Measurements from ENCODE around the gene CABP2.
A peak's percentile ranks its signal among the peaks of the same experiment; 100 is the strongest.
"Not testable (repeated sequence)": the region's sequence is repeated elsewhere in the genome, so short reads cannot be mapped to it uniquely, and the experiment has no call there.

Gene CABP2
- total RNA-seq: 0 reads per million in 4 donors

DNA sequence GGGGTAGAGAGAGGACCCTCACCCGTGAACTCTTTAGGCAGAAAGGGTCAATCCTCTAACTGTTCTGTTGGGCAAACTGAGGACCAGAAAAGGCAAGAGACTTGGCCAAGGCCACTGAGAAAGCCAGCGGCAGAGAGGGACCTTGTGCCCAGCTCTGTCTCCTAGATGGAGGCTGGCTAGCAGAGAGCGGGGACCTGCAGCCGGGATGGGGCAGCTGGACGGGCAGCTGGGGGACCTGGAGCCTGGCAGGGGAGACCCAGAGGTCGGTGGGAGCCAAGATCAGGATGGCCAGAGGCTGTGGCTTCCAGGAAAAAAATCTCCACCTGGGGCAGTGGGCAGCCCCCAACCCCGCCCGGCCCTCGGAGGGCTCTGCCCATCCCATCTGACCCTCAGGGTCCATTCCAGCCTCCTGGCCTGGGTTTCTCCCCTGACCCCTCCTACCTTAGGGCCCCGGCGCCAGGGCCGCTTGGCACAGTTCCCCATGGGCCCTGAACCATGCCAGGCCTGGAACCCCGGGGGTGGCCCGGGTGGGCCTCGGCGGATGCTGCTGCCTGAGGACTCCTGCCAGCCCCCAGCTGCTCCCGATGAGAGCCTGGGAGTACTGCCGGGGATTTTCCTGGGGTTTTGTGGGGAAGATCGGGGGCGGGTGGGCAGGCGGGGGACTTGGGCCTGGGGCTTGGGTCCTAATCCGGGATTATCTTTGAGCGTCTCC is at the start of gene CABP2:
CABP2 (minus strand) TSS at position 603 of the 712 bp plus-strand sequence; CDS start at position 483, 120 bp downstream.
- DNase-seq: no peak

- peak in 1 of 5 donors; percentile 17 for DNase-seq
These were observed 49.6 kb upstream of the CABP2 start for GRCh38 chr11:67572747-67573419.

GRCh38 chr11:67572305-67572704 is 49.1 kb upstream of the CABP2 start:
- DNase-seq: no peak

- no peak for DNase-seq
These were observed 48.2 kb upstream of the CABP2 start for GRCh38 chr11:67571443-67571842.

GRCh38 chr11:67564230-67564629 is 41.0 kb upstream of the CABP2 start:
- no peak for DNase-seq

DNA sequence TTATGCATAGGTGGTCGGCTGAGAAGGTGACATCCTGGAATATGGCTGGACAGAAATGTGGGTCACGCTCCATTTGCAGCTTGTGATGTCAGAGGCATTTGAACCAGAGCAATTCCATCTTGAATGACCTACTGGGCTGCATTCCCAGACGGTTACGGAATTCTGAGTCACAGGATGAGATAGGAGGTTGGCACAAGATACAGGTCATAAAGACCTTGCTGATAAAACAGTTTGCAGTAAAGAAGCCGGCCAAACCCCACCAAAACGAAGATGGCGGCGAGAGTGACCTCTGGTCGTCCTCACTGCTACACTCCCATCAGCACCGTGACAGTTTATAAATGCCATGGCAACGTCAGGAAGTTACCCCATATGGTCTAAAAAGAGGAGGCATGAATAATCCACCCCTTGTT is 40.5 kb upstream of the CABP2 start:
- not testable (repeated sequence) for DNase-seq

DNA sequence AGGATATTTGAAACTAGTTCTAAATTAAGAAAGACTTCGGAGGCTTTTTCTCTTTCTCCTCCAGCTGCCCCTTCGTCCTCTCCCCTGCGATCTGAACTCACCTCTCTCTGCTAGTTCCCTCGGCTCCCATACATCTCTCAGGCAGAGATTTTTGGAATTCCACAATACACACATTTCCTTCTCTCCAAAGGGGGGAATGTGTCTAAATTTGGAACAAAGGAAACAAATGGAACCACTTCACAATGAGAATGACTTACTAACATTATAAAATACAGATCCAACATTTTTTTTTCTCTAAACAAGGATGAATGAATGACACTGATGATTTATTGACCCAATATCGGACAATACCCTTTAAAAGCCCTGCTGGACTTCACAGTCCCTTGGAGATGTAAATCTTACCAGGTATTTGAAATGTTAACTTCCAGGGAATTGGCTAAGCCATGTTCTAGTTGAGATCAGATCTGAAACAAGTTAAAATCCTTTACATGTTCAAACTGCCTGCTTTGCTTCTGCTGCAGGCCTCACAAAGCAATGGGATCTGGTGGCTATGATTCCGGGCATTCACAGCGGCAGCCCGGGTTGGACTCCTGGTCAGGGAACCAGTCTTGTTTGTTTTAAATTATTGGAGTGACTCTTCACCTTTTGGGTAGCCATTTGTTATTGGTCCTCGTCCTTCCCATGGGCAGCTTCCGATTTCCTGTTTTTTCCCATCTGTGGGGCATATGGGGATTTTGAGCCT is 39.9 kb upstream of the CABP2 start:
- no peak for DNase-seq

GRCh38 chr11:67561971-67562619 is 38.8 kb upstream of the CABP2 start:
- DNase-seq: no peak

DNA sequence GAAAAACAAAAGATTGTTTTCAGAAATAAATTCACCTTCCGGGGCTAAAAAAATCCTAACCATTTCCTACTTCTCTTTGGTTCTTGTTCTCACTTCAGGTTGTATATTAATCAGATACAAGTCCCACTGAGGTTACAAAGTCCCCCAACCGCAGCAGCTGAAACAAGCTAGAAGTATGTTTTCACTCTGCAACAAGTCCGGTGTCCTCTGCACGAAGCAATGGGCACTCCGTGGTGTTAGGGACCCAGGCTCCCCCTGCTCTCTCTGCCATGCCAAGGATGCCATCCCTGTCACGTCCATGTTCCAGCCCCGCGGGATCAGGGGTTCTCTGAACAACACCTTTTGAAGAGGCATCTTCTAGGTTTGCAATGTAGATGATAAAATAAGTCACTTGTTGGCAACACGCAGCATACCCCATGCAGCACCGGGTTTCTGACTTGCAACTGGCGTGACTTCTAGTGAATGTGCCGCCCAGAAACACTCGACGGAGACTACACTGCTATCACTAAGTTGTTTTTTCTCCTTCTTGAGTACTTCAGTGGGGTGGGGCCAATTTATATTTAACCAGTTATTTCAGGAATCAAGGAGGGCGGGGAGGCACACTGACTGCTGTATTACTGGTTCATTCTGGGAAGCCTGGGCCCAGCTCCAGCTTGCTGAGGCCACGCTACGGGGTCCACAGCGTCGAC is 35.0 kb upstream of the CABP2 start:
- DNase-seq: no peak

DNA sequence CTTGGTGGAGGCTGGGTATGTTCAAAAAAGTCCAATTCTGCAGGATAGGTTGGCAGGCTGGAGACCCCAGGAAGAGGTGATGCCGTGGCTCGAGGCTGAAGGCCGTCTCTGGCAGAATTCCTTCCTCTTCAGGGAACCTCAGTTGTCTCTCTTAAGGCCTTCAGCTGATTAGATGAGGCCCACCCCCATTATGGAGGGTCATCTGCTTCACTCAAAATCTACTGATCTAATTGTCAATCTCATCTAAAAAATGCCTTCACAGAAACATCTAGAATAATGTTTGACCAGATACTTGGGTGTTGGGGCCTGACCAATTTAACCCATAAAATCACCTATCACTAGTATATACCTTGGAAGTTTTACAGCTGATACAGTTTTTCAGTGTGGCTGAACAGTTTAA is 33.0 kb upstream of the CABP2 start:
- no peak for DNase-seq

- not testable (repeated sequence) for DNase-seq
These were observed 28.5 kb upstream of the CABP2 start for GRCh38 chr11:67551697-67552096.

GRCh38 chr11:67551127-67551526 is 27.9 kb upstream of the CABP2 start:
- no peak for DNase-seq

- no peak for DNase-seq
These were observed 25.4 kb upstream of the CABP2 start for GRCh38 chr11:67548555-67549110.

DNA sequence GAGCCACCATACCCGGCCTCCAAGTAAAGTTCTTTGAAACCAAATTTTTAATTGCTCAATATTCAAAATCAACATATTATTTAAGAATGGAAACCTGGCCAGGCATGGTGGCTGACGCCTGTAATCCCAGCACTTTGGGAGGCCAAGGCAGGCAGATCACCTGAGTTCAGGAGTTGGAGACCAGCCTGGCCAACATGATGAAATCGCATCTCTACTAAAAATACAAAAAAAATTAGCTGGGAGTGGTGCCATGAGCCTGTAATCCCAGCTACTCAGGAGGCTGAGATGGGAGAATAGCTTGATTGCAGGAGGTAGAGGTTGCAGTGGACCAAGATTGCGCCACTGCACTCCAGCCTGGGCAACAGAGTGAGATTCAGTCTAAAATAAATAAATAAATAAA is 24.9 kb upstream of the CABP2 start:
- not testable (repeated sequence) for DNase-seq

- DNase-seq: no peak
These were observed 22.0 kb upstream of the CABP2 start for GRCh38 chr11:67545280-67545679.

DNA sequence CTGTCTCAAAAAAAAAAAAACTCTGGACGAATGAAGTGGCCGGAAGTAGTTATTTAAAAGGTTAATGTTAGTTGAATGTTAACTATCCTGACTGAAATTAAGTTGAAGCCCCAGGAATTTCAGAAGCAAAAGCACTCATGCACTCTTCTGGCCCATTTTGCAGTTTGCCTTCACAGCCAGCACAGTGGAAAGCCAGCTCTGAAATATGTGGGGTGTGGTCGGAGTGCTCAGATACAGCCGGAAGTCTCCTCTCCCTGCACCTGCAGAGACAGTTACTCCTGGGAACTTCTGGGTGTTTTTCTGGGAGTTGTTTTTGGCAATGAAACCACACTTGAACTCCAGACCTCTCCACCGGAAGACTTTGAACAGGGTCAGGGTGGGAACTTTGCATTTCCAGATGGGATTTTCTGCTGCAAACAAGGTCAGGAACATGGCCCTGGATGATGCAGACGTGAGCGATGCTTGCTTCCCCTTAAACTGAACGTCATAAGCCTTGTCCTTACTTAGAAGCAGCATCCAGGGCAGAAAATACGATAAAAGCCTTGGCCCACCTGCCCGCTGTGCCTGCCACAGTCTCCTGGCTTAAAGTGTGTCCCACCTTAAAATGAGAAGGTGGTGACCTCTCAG is 21.5 kb upstream of the CABP2 start:
- no peak for DNase-seq

- no peak for DNase-seq
These were observed 20.3 kb upstream of the CABP2 start for GRCh38 chr11:67543585-67543984.

DNA sequence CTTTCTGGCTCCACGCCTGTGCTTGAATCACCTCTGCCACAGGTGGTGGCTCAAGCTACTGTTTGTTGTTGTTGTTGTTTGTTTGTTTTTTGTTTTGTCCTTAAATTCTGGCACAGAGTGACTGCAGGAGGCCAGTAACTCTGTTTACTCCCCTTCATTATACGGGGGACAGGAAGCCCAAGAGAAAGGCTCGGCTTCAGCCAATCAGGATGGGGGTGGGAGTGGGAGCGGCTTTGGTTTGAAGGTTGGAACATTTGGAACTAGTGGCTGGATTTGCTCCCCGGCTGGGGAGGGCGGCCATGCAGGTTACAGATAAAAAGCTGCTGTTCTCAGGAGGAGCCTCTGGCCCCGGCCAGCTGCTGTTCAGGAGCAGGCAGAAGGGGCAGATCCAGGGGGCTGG is 19.7 kb upstream of the CABP2 start:
- DNase-seq: no peak

DNA sequence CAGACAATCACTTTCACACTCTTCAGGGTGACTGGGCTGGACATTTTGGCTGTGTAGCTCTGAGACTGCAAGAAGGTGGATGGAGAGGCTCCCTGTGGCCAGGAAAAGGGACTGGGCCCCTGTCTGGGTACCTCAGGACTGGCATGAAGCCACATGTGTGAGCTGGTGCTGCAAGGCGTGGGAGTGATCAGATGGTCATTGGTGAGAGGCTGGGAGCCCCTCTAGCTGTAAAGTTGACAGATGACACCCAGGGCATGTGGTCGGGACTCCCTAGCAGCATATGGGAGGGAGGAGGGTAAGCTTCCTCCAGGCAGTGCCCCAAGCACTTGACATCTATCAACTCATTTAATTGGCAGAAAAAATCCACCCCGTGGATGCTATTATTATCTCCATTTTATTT is 18.9 kb upstream of the CABP2 start:
- DNase-seq: no peak

- DNase-seq: no peak
These were observed 18.0 kb upstream of the CABP2 start for GRCh38 chr11:67541198-67541597.

DNA sequence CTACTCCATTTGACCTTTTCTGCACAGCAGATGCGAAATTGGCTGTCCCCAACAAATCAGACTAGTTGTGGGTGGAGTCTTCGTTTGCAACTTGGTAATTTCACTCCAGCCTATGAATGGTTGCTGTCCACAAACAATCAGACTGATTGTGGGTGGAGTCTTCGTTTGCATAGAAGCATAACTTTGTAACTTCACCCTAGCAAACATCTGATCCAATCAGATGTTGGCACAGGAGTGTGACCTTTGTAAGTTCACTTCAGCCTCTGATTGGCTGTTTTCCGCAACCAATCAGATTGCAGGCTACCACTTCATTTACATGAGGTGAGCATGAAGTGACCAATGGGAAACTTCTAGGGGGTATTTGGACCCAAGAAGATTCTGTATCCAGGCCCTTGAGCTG is 16.3 kb upstream of the CABP2 start:
- DNase-seq: no peak
